Thymus (tissue), 11 donors: Measurements from ENCODE around the gene IRF2BP1. TPM values are rescaled to one million over a fixed set of nuclear protein-coding genes. Genes with fewer than 3 reads are reported as not detected.
A peak's percentile ranks its signal among the peaks of the same experiment; 100 is the strongest.

Experiments used
- DNase-seq, 9 donors: peaks; one replicate each; pipeline ENCODE4 v3.0.0-alpha.2; 2013; ENCODE audit warnings: low spot score in 9 of 9, low read depth in 6 of 9, missing footprints in 1 of 9
- H3K27ac ChIP-seq, 2 donors: one replicate each; pipeline ENCODE4 v1.5.1; 2013; ENCODE audit warnings: control low read depth in 1 of 2, low read depth in 1 of 2, low read length in 1 of 2, mild to moderate bottlenecking in 1 of 2, moderate library complexity in 1 of 2
- H3K27me3 ChIP-seq, 2 donors: one replicate each; pipeline ENCODE4 v1.5.1; 2013; ENCODE audit warnings: low read length in 1 of 2; ENCODE audit not compliant: control insufficient read depth in 2 of 2, insufficient read depth in 1 of 2
- H3K36me3 ChIP-seq, 2 donors: one replicate each; pipeline ENCODE4 v1.5.1; 2013; ENCODE audit warnings: low read length in 1 of 2, mild to moderate bottlenecking in 1 of 2, moderate library complexity in 1 of 2; ENCODE audit not compliant: control insufficient read depth in 2 of 2, insufficient read depth in 2 of 2
- H3K4me1 ChIP-seq, 2 donors: one replicate each; pipeline ENCODE4 v1.5.1; 2013; ENCODE audit warnings: low read length in 2 of 2; ENCODE audit not compliant: control insufficient read depth in 2 of 2, insufficient read depth in 2 of 2
- H3K4me3 ChIP-seq, 2 donors: one replicate each; pipeline ENCODE4 v1.5.1; 2013; ENCODE audit warnings: low read length in 2 of 2, control low read depth in 1 of 2, mild to moderate bottlenecking in 1 of 2
- H3K9me3 ChIP-seq, 2 donors: one replicate each; pipeline ENCODE4 v1.5.1; 2013; ENCODE audit warnings: low read length in 1 of 2, mild to moderate bottlenecking in 1 of 2; ENCODE audit not compliant: control insufficient read depth in 2 of 2, insufficient read depth in 1 of 2
- WGBS: extraction: QIAGEN DNeasy Blood & Tissue Kit; methylation state at CpG from one replicate; pipeline ENCODE4 v1.1.7; 2013; 5-methylcytosine and 5-hydroxymethylcytosine counted together
- polyA plus RNA-seq: library from polyadenylated mRNA; stranded (reverse); fragments of 200-250 nt; gene quantifications from one replicate; pipeline ENCODE4 v1.2.3, GENCODE V29; 2013
- total RNA-seq: library from RNA; stranded (reverse); fragments of 120-200 nt; gene quantifications from one replicate; pipeline ENCODE4 v1.2.4, GENCODE V29; 2013
- donor health status: healthy.

IRF2BP1 gene
- total and polyA plus RNA-seq, 2 donors: 12.3 to 19.3 TPM

- DNase-seq: no peak
- no peaks in the 10 kb centered on the region for H3K9me3 ChIP-seq
- no peak overlapping the region for H3K27ac ChIP-seq
- no peak overlapping the region for H3K4me3 ChIP-seq
- H3K36me3 ChIP-seq: peaks cover 0 to 5% of the 10 kb centered on the region in 2 donors
- 94% methylated on average over 9 of the region's 9 CpGs for WGBS
- peaks cover 28 to 45% of the 10 kb centered on the region in 2 donors for H3K27me3 ChIP-seq
- peaks cover 0 to 12% of the 10 kb centered on the region in 2 donors for H3K4me1 ChIP-seq
Measured at GRCh38 chr19:45865269-45865948, 20.5 kb downstream of the IRF2BP1 start.

- 55% methylated on average over 12 of the region's 12 CpGs for WGBS
- Histone ChIP-seq H3K36me3 (peaks cover 3 to 9% of the 10 kb centered on the region in 2 donors), H3K9me3 (no peaks in the 10 kb centered on the region), H3K4me1 (peaks cover 0 to 12% of the 10 kb centered on the region in 2 donors), H3K27ac (no peak overlapping the region), H3K4me3 (no peak overlapping the region), H3K27me3 (peaks cover 28 to 45% of the 10 kb centered on the region in 2 donors)
- DNase-seq: no peak
Measured at GRCh38 chr19:45864629-45865082, 21.3 kb downstream of the IRF2BP1 start.

- H3K27me3 ChIP-seq: peaks cover 28 to 45% of the 10 kb centered on the region in 2 donors
- no peak within 1 kb of the TSS for H3K27ac ChIP-seq
- DNase-seq: peak in 2 of 9 donors; percentile 28 to 41
- no peaks in the 10 kb centered on the region for H3K9me3 ChIP-seq
- WGBS: 5% methylated on average over 71 of the region's 71 CpGs
- H3K36me3 ChIP-seq: peaks cover 8 to 13% of the 10 kb centered on the region in 2 donors
- H3K4me1 ChIP-seq: peaks cover 0 to 12% of the 10 kb centered on the region in 2 donors
- peak within 1 kb of the TSS; percentile 34 to 66 for H3K4me3 ChIP-seq
Measured at GRCh38 chr19:45863840-45864628, 21.9 kb downstream of the IRF2BP1 start, which contains the start of gene FOXA3. Gene FOXA3, plus strand, starts transcription at chr19:45864326. Its CDS starts 131 bp downstream, at chr19:45864457.

DNA sequence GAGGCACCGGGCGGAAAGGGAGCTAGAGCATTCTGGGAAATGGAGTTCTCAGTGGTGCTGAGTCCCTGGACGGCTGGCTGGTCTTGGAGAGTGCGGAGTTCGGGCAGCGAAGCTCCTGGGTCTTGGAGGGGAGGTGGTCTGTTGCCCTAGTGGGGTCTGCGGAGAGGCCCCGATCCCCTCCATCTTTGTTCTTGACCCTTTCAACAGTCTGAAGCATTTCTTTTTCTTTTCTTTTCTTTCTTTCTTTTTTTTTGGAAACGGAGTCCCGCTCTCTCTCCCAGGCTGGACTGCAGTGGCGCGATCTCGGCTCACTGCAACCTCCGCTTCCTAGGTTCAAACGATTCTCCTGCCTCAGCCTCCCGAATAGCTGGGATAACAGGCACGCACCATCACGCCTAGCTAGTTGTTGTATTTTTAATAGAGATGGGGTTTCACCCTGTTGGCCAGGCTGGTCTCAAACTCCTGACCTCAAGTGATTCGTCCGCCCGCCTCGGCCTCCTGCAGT, 22.6 kb downstream of the IRF2BP1 start:
- Histone ChIP-seq H3K27me3 (peaks cover 28 to 42% of the 10 kb centered on the region in 2 donors), H3K27ac (no peak overlapping the region), H3K9me3 (no peaks in the 10 kb centered on the region), H3K4me3 (peak overlapping the region; percentile 34 to 66), H3K4me1 (peaks cover 0 to 12% of the 10 kb centered on the region in 2 donors), H3K36me3 (peaks cover 11 to 18% of the 10 kb centered on the region in 2 donors)
- WGBS: 5% methylated on average over 22 of the region's 22 CpGs
- DNase-seq: no peak

DNA sequence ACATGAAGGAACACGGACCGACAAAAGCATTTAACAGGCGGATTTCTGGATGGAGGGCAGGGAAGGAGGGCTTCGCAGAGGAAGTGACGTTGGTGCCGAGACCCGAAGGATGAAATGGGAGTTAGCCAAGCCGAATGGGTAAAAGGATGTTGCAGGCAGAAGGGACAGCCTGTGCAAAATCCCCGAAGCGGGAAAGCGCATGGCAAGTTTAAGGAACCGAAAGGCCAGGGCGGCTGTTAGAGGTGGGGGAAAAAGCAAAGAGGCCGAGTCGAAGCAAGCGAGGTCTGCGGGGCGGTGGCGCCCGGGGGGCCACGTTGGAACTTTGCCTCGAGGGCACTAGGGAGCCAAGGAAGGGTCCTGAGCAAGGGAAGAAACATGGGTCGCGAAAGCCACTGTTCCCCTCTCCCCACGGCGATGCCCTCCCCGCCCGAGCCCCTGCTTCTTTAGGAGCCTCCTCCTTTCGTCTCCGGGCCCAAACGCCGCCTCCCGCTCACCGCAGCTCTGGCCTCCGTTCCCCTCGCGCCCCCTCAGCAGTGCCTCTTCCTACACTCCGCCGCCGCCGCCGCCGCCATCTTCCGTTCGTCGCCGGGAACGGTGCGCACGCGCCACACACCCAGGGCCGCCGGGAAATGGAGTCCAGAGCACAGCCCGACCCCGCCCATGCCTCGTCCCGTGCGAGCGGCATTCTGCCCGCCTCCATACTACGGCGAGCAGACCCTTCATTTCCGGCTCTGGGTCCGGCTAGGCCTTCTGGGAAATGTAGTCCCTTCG, 23.2 kb downstream of the IRF2BP1 start, which contains the start of gene SYMPK:
Gene SYMPK, minus strand, starts transcription at position 584 of the 771 bp plus-strand sequence. CDS start 8,652 bp downstream, outside the sequence.
- peak within 1 kb of the TSS; percentile 66 to 86 for H3K4me3 ChIP-seq

GRCh38 chr19:45862271-45862563, 23.7 kb downstream of the IRF2BP1 start:
- Histone ChIP-seq H3K9me3 (no peaks in the 10 kb centered on the region), H3K36me3 (peaks cover 18 to 22% of the 10 kb centered on the region in 2 donors), H3K27me3 (peaks cover 28 to 40% of the 10 kb centered on the region in 2 donors), H3K4me3 (peak overlapping the region; percentile 66 to 86), H3K27ac (peak overlapping the region; percentile 94 to 96), H3K4me1 (peaks cover 0 to 12% of the 10 kb centered on the region in 2 donors)
- under 1% methylated on average over 11 of the region's 11 CpGs for WGBS
- no peak for DNase-seq

More for the DNA sequence above, 23.2 kb downstream of the IRF2BP1 start, which contains the start of gene SYMPK:
- peaks cover 18 to 22% of the 10 kb centered on the region in 2 donors for H3K36me3 ChIP-seq
- under 1% methylated on average over 65 of the region's 65 CpGs for WGBS
- peak; percentile 96 to 99 (median 97) for DNase-seq
- peak within 1 kb of the TSS; percentile 94 to 96 for H3K27ac ChIP-seq
- no peaks in the 10 kb centered on the region for H3K9me3 ChIP-seq
- peaks cover 0 to 12% of the 10 kb centered on the region in 2 donors for H3K4me1 ChIP-seq
- H3K27me3 ChIP-seq: peaks cover 28 to 42% of the 10 kb centered on the region in 2 donors

DNA sequence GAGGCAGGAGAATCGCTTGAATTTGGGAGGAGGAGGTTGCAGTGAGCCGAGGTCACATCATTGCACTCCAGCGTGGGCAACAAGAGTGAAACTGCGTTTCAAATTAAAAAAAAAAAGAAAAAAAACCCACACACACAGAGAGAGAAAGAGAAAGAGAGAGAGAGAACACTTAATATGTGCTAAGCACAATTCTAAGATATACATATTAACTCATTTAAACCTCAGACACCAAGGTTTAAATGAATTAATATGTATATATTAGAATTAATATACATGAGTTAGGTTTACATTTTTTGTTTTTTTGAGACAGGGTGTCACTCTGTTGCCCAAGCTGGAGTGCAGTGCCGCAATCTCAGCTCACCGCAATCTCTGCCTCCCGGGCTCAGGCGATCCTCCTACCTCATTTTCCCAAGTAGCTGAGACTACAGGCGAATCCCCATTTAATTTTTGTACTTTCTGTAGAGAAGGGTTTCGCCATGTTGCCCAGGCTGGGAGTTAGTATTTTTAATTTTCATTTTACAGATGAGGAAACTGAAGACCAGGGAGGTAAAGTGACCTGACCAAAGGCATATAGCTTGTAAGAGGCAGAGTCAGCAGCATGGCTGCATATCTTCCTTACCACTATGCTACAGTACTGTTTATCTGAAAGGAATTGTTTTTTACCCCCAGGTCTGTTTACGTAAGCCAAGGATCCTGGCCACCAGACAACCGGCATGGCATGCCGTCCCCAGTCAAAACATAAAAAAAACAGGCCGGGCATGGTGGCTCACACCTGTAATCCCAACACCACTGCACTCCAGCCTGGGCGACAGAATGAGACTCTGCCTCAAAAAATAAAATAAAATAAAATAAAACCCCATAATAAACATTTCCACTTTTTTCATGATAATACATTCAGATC, 25.3 kb downstream of the IRF2BP1 start:
- Histone ChIP-seq H3K36me3 (peaks cover 18 to 28% of the 10 kb centered on the region in 2 donors), H3K27ac (no peak overlapping the region), H3K4me1 (peaks cover 0 to 12% of the 10 kb centered on the region in 2 donors), H3K9me3 (no peaks in the 10 kb centered on the region), H3K4me3 (no peak overlapping the region), H3K27me3 (peaks cover 18 to 24% of the 10 kb centered on the region in 2 donors)
- WGBS: 98% methylated on average over 15 of the region's 15 CpGs
- DNase-seq: no peak
